Rectal smooth muscle tissue (tissue), 1 donor: ENCODE measurements around the gene TNFAIP8L2.

Source experiments
- H3K27ac ChIP-seq: one replicate; pipeline ENCODE4 v1.7.0; 2013; ENCODE audit warnings: low read depth, low read length, inconsistent platforms
- H3K27me3 ChIP-seq: one replicate; pipeline ENCODE4 v1.7.0; 2013; ENCODE audit warnings: low read length; ENCODE audit not compliant: control insufficient read depth, insufficient read depth
- H3K36me3 ChIP-seq: one replicate; pipeline ENCODE4 v1.7.0; 2013; ENCODE audit warnings: low read length; ENCODE audit not compliant: control insufficient read depth, insufficient read depth
- H3K4me1 ChIP-seq: one replicate; pipeline ENCODE4 v1.7.0; 2013; ENCODE audit warnings: low read length; ENCODE audit not compliant: control insufficient read depth, insufficient read depth
- H3K4me3 ChIP-seq: one replicate; pipeline ENCODE4 v1.7.0; 2013; ENCODE audit warnings: low read length
- H3K9ac ChIP-seq: one replicate; pipeline ENCODE4 v1.7.0; 2013; ENCODE audit warnings: low read length

The TNFAIP8L2 gene

GRCh38 chr1:151135433-151136385 lies 20.7 kb upstream of the TNFAIP8L2 start:
- no peaks in the 10 kb centered on the region for H3K4me1 ChIP-seq
- H3K27me3 ChIP-seq: no peaks in the 10 kb centered on the region
- H3K4me3 ChIP-seq: no peak overlapping the region
- H3K9ac ChIP-seq: no peak overlapping the region
- H3K27ac ChIP-seq: no peak overlapping the region
- no peaks in the 10 kb centered on the region for H3K36me3 ChIP-seq

DNA sequence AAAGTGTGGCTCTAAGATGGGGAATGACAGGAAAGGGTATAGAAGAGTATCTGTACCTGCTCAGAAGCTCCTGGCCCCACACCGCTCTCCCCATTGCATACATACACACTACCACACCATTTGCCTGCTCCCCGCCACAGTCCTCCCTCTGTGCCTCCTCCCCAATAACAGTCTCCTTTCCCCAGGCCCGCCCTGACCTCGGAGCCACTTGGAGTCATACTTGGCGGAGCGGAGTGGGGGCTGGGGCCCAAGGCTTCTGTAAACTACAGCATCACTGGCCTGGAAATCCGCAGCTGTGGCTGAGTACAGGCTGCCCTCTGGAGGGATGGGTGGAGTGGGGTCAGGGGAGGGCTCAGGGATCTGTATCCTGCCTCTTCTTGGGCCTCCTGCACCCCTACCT lies 18.7 kb upstream of the TNFAIP8L2 start:
- Histone ChIP-seq H3K27ac (no peak overlapping the region), H3K9ac (no peak overlapping the region), H3K36me3 (no peaks in the 10 kb centered on the region), H3K27me3 (no peaks in the 10 kb centered on the region), H3K4me1 (no peaks in the 10 kb centered on the region), H3K4me3 (no peak overlapping the region)

DNA sequence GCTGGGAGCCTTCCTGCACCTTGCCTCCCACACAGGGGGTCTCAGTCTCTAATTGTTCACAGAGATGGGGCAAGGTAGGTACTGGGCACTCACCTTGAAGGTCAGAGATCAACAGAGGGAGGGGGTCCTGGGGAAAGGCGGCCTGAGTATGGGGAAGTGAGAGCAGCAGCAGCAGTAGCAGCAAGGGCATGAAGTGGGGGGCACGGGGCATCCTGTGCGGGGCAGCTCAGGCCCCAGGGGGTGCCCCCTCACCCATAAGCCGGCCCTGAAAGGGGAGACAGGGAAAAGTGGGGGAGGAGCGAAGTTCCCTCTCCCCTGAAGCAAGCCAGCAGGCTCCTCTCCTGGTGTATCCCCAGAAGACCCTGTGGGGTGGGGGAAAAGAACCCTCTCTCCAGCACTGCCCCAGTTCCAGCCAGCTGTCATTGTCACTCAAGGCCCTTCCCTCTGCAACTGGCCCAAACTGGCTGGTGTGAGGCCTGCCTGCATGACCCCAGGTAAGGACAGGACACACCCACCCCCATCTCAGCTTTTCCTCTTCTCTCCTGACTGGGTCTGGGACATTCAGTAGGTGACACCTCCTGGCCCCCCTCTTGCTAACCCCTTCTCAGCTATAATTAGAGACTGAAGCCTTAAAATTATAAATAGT lies 13.9 kb upstream of the TNFAIP8L2 start:
- Histone ChIP-seq H3K27me3 (no peaks in the 10 kb centered on the region), H3K9ac (no peak overlapping the region), H3K27ac (no peak overlapping the region), H3K4me1 (peaks cover 4% of the 10 kb centered on the region), H3K4me3 (no peak overlapping the region), H3K36me3 (no peaks in the 10 kb centered on the region)

DNA sequence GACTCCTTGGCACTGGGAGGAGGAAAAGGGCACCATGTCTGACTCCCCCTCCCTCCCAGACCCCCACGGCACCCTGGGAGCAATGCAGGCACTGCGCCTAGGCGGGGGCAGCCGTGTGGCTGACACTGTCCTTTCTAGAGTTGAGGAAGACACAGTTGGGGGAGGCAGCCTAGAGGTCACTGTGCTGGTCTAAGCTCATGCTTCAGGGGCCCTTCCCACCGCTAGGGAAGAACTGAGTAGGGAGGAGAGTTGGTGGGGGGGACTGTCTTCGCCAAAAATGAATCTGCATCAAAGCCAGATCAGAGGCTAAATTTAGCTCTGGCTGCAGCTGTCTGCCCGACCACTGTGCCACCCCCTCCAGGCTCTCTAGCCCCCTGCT lies 13.4 kb upstream of the TNFAIP8L2 start:
- no peaks in the 10 kb centered on the region for H3K36me3 ChIP-seq
- H3K27ac ChIP-seq: no peak overlapping the region
- H3K9ac ChIP-seq: no peak overlapping the region
- no peaks in the 10 kb centered on the region for H3K27me3 ChIP-seq
- H3K4me3 ChIP-seq: no peak overlapping the region
- H3K4me1 ChIP-seq: peaks cover 4% of the 10 kb centered on the region

DNA sequence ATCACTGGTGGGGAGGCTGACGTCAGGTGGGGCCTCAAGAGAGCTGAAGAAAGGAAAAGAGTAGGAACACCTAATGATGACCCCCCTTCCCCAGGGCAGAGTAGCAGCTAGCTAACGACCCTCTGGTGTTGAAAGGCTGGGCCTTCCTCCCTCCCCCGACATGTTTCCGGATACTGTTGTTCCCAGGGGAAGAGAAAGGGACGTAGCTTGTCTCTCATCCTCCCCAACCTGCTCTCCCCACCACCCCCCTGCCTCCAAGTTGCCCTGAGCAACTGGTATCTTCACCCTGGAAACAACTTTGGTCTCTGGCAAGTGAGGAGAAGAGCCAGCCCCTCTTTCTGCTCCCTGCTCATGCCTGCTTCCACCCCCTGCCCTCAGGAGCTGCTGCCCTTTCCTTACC lies 12.5 kb upstream of the TNFAIP8L2 start:
- Histone ChIP-seq H3K9ac (no peak overlapping the region), H3K27ac (no peak overlapping the region), H3K36me3 (no peaks in the 10 kb centered on the region), H3K4me1 (peaks cover 4% of the 10 kb centered on the region), H3K27me3 (no peaks in the 10 kb centered on the region), H3K4me3 (no peak overlapping the region)

DNA sequence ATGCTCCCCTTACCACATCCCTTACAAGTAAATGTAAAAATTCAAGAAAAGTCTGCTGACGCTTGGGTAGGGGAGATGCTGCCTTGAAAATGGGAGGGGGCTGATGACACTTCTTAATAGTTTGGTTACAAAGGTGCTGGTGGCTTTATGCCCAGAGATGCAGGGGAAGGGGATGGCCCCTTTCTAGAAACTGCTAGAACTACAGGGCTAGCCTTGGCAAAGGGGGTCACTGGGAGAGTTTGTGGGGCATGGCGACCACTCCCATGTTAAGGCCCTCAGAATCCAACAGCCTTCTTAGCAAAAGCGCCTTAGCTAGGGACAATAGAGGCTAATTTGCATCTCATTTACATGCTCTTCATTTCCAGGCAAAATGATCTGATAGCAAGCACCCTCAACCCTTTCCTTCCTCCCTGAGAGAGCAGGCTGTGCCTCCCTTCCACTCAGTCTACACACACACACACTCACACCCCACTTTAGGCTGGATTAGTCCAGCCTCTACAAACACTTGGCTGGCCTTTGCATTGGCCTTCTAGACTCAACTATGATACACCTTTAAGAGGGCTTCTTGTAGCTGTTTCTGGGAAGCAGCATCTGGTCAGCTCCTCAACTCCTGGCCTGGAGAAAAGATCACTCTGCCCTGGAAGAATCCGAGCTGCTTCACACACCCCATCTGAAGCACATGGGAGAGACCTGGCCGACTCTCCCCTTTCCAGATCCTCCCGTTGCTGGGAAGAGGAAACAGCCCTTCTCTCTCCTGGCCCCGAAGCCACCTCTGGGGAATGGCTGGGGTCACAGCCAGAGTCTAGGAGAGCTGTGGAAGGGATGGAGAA lies 11.8 kb upstream of the TNFAIP8L2 start:
- H3K36me3 ChIP-seq: no peaks in the 10 kb centered on the region
- no peak overlapping the region for H3K27ac ChIP-seq
- no peak overlapping the region for H3K9ac ChIP-seq
- no peaks in the 10 kb centered on the region for H3K27me3 ChIP-seq
- H3K4me1 ChIP-seq: peaks cover 4% of the 10 kb centered on the region
- peak overlapping the region; percentile 80 for H3K4me3 ChIP-seq

DNA sequence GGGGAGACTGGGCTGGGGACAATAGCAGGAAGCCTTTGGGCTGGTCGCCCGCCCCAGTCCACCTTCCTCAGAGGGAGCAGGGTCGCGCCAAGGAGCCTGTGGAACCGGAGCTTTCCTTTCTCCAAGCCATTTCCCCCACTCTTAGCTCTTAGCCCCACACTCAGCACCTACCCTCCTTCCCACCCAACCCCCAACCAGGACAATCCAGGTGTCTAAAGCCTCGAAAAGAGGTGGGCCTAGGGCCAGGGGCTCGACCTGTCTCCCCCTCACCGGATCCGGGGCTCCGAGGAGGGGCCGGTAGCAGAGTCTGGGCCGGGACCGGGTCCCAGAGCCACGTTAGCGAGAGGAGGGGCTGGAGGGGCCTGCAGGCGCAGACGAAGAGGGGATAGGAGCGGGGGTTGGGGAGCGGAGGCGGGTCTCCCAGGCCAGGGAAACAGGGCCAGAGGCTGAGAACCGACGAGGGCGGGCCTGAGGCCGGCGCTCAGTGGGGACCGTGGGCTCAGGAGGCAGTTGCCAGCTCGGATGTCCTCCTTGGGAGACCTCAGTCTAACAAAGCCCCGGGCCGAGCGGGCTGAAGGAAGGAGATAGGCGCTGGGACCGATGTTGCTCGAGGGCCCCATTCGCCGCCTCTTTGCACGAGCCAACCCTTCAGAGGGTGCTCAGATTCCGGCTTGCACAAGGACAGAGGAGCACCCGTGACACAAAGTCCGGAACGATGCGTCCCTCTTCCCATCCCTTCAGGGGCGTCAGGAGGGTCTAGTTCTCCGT lies 11.0 kb upstream of the TNFAIP8L2 start:
- peak overlapping the region; percentile 80 for H3K4me3 ChIP-seq
- no peak overlapping the region for H3K27ac ChIP-seq
- no peaks in the 10 kb centered on the region for H3K36me3 ChIP-seq
- peak overlapping the region; percentile 2 for H3K9ac ChIP-seq
- no peaks in the 10 kb centered on the region for H3K27me3 ChIP-seq
- peaks cover 4% of the 10 kb centered on the region for H3K4me1 ChIP-seq

GRCh38 chr1:151146072-151146411 lies 10.4 kb upstream of the TNFAIP8L2 start:
- H3K27me3 ChIP-seq: no peaks in the 10 kb centered on the region
- peak overlapping the region; percentile 80 for H3K4me3 ChIP-seq
- H3K27ac ChIP-seq: no peak overlapping the region
- H3K4me1 ChIP-seq: peaks cover 4% of the 10 kb centered on the region
- no peaks in the 10 kb centered on the region for H3K36me3 ChIP-seq
- peak overlapping the region; percentile 2 for H3K9ac ChIP-seq

DNA sequence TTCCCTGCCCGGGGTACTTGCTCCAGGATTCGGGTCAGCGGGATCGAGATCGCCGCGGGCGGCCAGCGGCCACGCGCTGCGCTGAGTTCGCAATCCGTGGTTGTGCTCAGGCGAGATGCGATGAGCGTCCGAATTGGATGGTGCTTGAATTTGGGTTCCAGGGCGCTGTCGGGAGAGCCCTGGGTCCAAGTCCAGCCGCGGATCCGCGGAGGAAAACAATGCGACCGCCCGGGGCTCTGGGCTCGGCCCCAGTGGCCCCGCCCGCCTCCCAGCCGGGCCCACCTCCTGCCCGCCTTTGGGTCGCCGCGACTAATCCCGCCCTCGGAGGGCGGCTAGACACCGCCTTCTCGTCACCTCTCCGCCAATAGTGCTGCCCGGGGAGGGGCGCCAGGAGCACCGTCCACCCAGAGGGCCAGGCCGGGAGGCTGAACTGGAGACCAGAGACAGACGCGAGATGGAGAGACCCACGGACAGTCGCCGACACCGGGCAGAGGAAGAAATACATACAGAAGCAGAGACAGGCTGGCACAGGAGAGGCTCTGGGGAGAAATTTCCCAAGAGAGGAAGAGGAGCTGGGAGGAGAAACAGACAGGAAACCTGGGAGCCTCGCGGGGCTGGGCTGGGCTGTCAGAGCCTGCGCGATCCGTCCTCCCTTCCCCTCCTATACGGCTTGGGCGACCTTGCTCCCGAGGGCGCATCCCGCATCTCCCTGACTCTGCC lies 9.9 kb upstream of the TNFAIP8L2 start, which contains the start of gene SEMA6C:
SEMA6C (minus strand) TSS at position 220 of the 720 bp plus-strand sequence. CDS start 4,010 bp downstream, outside the sequence.
- Histone ChIP-seq H3K36me3 (no peaks in the 10 kb centered on the region), H3K4me3 (peak within 1 kb of the TSS; percentile 80), H3K27ac (peak within 1 kb of the TSS; percentile 73), H3K9ac (peak within 1 kb of the TSS; percentile 72), H3K4me1 (peaks cover 4% of the 10 kb centered on the region), H3K27me3 (no peaks in the 10 kb centered on the region)

DNA sequence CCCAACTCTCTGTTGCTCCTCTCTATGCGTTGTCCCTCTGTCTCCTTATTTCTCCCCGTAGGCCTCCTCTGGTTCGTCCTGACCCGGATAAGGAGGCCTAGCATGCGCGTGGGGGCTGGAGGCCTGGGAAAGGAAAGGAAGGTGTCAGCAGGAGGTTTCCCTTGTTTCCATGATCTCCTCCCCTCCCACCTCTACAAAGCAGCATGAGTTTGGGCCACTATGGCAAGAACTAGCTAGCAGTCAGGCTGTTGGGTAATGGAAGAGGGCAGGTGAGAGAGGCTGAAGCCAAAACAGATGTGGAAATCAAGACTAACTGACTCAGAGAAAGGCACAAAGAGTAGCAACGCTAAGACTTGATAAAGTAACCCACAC lies 9.3 kb upstream of the TNFAIP8L2 start:
- Histone ChIP-seq H3K27me3 (no peaks in the 10 kb centered on the region), H3K9ac (peak overlapping the region; percentile 67), H3K27ac (peak overlapping the region; percentile 73), H3K36me3 (no peaks in the 10 kb centered on the region), H3K4me3 (peak overlapping the region; percentile 80), H3K4me1 (peaks cover 4% of the 10 kb centered on the region)

DNA sequence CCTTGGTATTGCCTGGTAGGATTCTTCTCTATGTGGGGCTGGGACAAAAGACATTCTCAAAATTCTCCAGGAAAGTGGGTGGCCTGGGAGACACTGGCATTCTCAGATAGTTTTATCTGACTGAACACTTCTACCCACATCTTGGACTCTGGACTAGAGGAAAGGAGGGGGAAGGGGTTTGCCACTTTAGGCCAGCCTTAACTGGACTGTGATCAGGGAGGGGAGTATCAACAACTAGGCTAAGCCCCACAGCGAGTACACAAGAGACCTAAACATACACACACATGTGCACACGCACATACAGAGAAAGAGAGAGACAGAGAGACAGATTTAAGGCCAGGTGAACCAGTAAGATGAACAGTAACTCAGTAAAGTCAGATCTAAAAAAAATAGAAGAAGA lies 8.8 kb upstream of the TNFAIP8L2 start:
- Histone ChIP-seq H3K27me3 (no peaks in the 10 kb centered on the region), H3K9ac (no peak overlapping the region), H3K4me1 (peaks cover 4% of the 10 kb centered on the region), H3K27ac (peak overlapping the region; percentile 73), H3K36me3 (no peaks in the 10 kb centered on the region), H3K4me3 (no peak overlapping the region)
